ENCODE data around the gene PHKB.

- TF ChIP-seq CTCF (IDR thresholded peaks at IDR 0.05) (no peak), POLR2A (IDR thresholded peaks at IDR 0.05) (no peak), EP300 (IDR thresholded peaks at IDR 0.05) (no peak)
Measured at GRCh38 chr16:47636501-47637099, 175.5 kb downstream of the PHKB start.

Measured in gastroesophageal sphincter (tissue), 3 donors.